ENCODE measurements around the gene ALDH1L1. TPM values are rescaled to one million over a fixed set of nuclear protein-coding genes. Genes with fewer than 3 reads are reported as not detected.
A peak's percentile ranks its signal among the peaks of the same experiment; 100 is the strongest.

Gene ALDH1L1
- total RNA-seq, 1 donor from 2014 or later = 36.1 TPM

GRCh38 chr3:126114443-126115386 is 65.7 kb downstream of the ALDH1L1 start:
- no peak for TF ChIP-seq CTCF (IDR thresholded peaks at IDR 0.05)
- Histone ChIP-seq H3K9me3 (no peaks in the 10 kb centered on the region), H3K36me3 (peaks cover 14 to 16% of the 10 kb centered on the region in 2 donors), H3K27ac (no peak overlapping the region), H3K4me3 (no peak overlapping the region), H3K27me3 (no peaks in the 10 kb centered on the region), H3K4me1 (no peaks in the 10 kb centered on the region)
- peak in 1 of 2 donors; percentile 62 for DNase-seq (ENCODE audit: low spot score in 2 of 2)
- intact Hi-C loops (cut with DNase I) = no loop called here

GRCh38 chr3:126113733-126114442 is 66.5 kb downstream of the ALDH1L1 start:
- peaks cover 16 to 23% of the 10 kb centered on the region in 2 donors for H3K36me3 ChIP-seq
- H3K27me3 ChIP-seq = no peaks in the 10 kb centered on the region
- peak in 1 of 2 donors; percentile 53 for DNase-seq (ENCODE audit: low spot score in 2 of 2)
- H3K9me3 ChIP-seq = no peaks in the 10 kb centered on the region
- intact Hi-C loops (cut with DNase I) = no loop called here
- peak in 2 of 3 experiments; percentile 16 to 23 for TF ChIP-seq CTCF (IDR thresholded peaks at IDR 0.05)
- no peak overlapping the region for H3K4me3 ChIP-seq
- H3K27ac ChIP-seq = no peak overlapping the region
- H3K4me1 ChIP-seq = no peaks in the 10 kb centered on the region

GRCh38 chr3:126113238-126113555 is 67.2 kb downstream of the ALDH1L1 start:
- DNase-seq (ENCODE audit: low spot score in 2 of 2) = peak in 1 of 2 donors; percentile 40
- H3K4me3 ChIP-seq = no peak overlapping the region
- intact Hi-C loops (cut with DNase I) = no loop called here
- no peak overlapping the region for H3K27ac ChIP-seq
- peaks cover 15 to 30% of the 10 kb centered on the region in 2 donors for H3K36me3 ChIP-seq
- H3K27me3 ChIP-seq = no peaks in the 10 kb centered on the region
- no peaks in the 10 kb centered on the region for H3K4me1 ChIP-seq
- no peak for TF ChIP-seq CTCF (IDR thresholded peaks at IDR 0.05)
- no peaks in the 10 kb centered on the region for H3K9me3 ChIP-seq

GRCh38 chr3:126112531-126113237 is 67.7 kb downstream of the ALDH1L1 start:
- Histone ChIP-seq H3K36me3 (peaks cover 13 to 30% of the 10 kb centered on the region in 2 donors), H3K27ac (no peak overlapping the region), H3K27me3 (no peaks in the 10 kb centered on the region), H3K4me3 (no peak overlapping the region), H3K4me1 (no peaks in the 10 kb centered on the region), H3K9me3 (no peaks in the 10 kb centered on the region)
- peak in 1 of 2 donors; percentile 35 for DNase-seq (ENCODE audit: low spot score in 2 of 2)
- TF ChIP-seq CTCF (IDR thresholded peaks at IDR 0.05) = no peak
- intact Hi-C loops (cut with DNase I) = no loop called here

GRCh38 chr3:126111566-126112475 is 68.6 kb downstream of the ALDH1L1 start:
- no peak overlapping the region for H3K27ac ChIP-seq
- no peaks in the 10 kb centered on the region for H3K27me3 ChIP-seq
- peak; percentile 4 to 51 for DNase-seq (ENCODE audit: low spot score in 2 of 2)
- H3K36me3 ChIP-seq = peaks cover 19 to 37% of the 10 kb centered on the region in 2 donors
- H3K4me3 ChIP-seq = no peak overlapping the region
- intact Hi-C loops (cut with DNase I) = no loop called here
- no peak for TF ChIP-seq CTCF (IDR thresholded peaks at IDR 0.05)
- no peaks in the 10 kb centered on the region for H3K4me1 ChIP-seq
- no peaks in the 10 kb centered on the region for H3K9me3 ChIP-seq

Data from ascending aorta (tissue), 2 donors.